K562 (cell line): ENCODE measurements around the gene USP19. TPM values are rescaled to one million over a fixed set of nuclear protein-coding genes. Genes with fewer than 3 reads are reported as not detected.
A peak's percentile ranks its signal among the peaks of the same experiment; 100 is the strongest.

ENCODE experiments used
- CBX8 ChIP-seq: fragments of 200-600 bp; sonication (generic); IDR thresholded peaks from 2 replicates; pipeline ENCODE4 v1.6.1; 2012; ENCODE audit warnings: borderline replicate concordance, mixed run types, low read depth, mild to moderate bottlenecking, moderate library complexity, mixed read lengths, low read length, control low read depth, inconsistent platforms; ENCODE audit not compliant: poor library complexity, severe bottlenecking; ENCODE audit errors: extremely low read depth
- GATA2 ChIP-seq: sonication (generic); formaldehyde crosslinking; IDR thresholded peaks from 2 replicates; pipeline ENCODE4 v1.4.0; 2020; ENCODE audit warnings: mild to moderate bottlenecking, missing genetic modification reagents
- HMG20B ChIP-seq: fragments of 250-450 bp; sonication (Bioruptor Pico); IDR thresholded peaks from 2 replicates; pipeline ENCODE4 v1.5.0; 2021; ENCODE audit warnings: mild to moderate bottlenecking
- NEUROD1 ChIP-seq: fragments of 150-350 bp; IDR thresholded peaks from 2 replicates; pipeline ENCODE4 v1.6.1; 2014; ENCODE audit warnings: borderline replicate concordance, low read length, low read depth; ENCODE audit not compliant: partially characterized antibody
- NRF1 ChIP-seq, 2 experiments: fragments of 450-650 bp; IDR thresholded peaks in 1 of 2; conservative IDR thresholded peaks in 1 of 2; 2 replicates each; pipeline ENCODE4 v1.6.1; 2014; ENCODE audit warnings: mild to moderate bottlenecking in 2 of 2
- OTX1 ChIP-seq: fragments of 450-650 bp; formaldehyde crosslinking; IDR thresholded peaks from 2 replicates; pipeline ENCODE4 v1.4.0; 2022; ENCODE audit warnings: mild to moderate bottlenecking
- USF1 ChIP-seq: sonication (generic); formaldehyde crosslinking; IDR thresholded peaks from 2 replicates; pipeline ENCODE4 v1.9.0; 2022; ENCODE audit warnings: mild to moderate bottlenecking, missing genetic modification reagents
- polyA plus RNA-seq, 8 experiments: library from polyadenylated mRNA; depleted of rRNA in 4 of 8; stranded (reverse) in 5 of 8; unstranded in 3 of 8; fragments of >200 nt; fragmentation: Nextera tagmentation in 2 of 8; fragmentation: Illumina TruSeq in 1 of 8; extraction: Ambion mirVana in 2 of 8; extraction: Trizol in 1 of 8; gene quantifications; 2 replicates each; pipeline versions ENCODE4 v1.2.1 to v1.2.3, GENCODE V29; 2011 to 2014; ENCODE audit warnings: inconsistent platforms in 1 of 8, missing spikeins in 1 of 8
- total RNA-seq, 7 experiments: library from RNA; depleted of rRNA in 6 of 7; stranded (reverse); fragments of >200 nt in 6 of 7; fragmentation: Illumina TruSeq in 2 of 7; extraction: Trizol in 2 of 7; gene quantifications; 2 replicates each; pipeline versions ENCODE4 v1.2.1 to v1.2.3, GENCODE V29; 2011 to 2021; ENCODE audit warnings: low replicate concordance in 1 of 7
- TF ChIP-seq, protein P1 (sequence below): fragments of 250-450 bp; sonication (Bioruptor Pico); IDR thresholded peaks from 2 replicates; pipeline ENCODE4 v1.8.0; 2022; ENCODE audit warnings: inconsistent platforms

The USP19 gene
- total and polyA plus RNA-seq, 9 of the 15 experiments (the other 6 are each of a cell fraction or from before 2014, with no cell fraction given): 0.24 to 65.9 (median 36.9) TPM

- no peak for TF ChIP-seq USF1 (CRISPR knock-in tag)
- TF ChIP-seq NEUROD1: peak; percentile 42
- TF ChIP-seq HMG20B (CRISPR knock-in tag): no peak
- no peak for TF ChIP-seq OTX1
- peak; percentile 55 to 65 for TF ChIP-seq NRF1 (conservative IDR thresholded peaks at IDR 0.05 in 1 of 2, IDR thresholded peaks at IDR 0.05 in 1 of 2)
- TF ChIP-seq GATA2 (CRISPR knock-in tag): no peak
- TF ChIP-seq, protein P1, sequence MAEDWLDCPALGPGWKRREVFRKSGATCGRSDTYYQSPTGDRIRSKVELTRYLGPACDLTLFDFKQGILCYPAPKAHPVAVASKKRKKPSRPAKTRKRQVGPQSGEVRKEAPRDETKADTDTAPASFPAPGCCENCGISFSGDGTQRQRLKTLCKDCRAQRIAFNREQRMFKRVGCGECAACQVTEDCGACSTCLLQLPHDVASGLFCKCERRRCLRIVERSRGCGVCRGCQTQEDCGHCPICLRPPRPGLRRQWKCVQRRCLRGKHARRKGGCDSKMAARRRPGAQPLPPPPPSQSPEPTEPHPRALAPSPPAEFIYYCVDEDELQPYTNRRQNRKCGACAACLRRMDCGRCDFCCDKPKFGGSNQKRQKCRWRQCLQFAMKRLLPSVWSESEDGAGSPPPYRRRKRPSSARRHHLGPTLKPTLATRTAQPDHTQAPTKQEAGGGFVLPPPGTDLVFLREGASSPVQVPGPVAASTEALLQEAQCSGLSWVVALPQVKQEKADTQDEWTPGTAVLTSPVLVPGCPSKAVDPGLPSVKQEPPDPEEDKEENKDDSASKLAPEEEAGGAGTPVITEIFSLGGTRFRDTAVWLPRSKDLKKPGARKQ: no peak
- TF ChIP-seq CBX8: no peak
- TF ChIP-seq, all 486 proteins: peak for 60
These were observed 16.0 kb downstream of the USP19 start, which contains the start of gene QARS1 (continued) for GRCh38 chr3:49104427-49105291.
